ENCODE measurements around the gene NPC1. TPM values are rescaled to one million over a fixed set of nuclear protein-coding genes. Genes with fewer than 3 reads are reported as not detected.

The NPC1 gene
- total and polyA plus RNA-seq, 8 donors = 6.2 to 25.6 (median 11.0) TPM

GRCh38 chr18:23612434-23613090 lies 26.3 kb upstream of the NPC1 start:
- Histone ChIP-seq H3K27me3 (no peaks in the 10 kb centered on the region), H3K9me3 (no peaks in the 10 kb centered on the region), H3K36me3 (no peaks in the 10 kb centered on the region), H3K4me3 (no peak overlapping the region), H3K27ac (no peak overlapping the region), H3K4me1 (no peaks in the 10 kb centered on the region)
- DNase-seq = no peak
- TF ChIP-seq, protein P1, sequence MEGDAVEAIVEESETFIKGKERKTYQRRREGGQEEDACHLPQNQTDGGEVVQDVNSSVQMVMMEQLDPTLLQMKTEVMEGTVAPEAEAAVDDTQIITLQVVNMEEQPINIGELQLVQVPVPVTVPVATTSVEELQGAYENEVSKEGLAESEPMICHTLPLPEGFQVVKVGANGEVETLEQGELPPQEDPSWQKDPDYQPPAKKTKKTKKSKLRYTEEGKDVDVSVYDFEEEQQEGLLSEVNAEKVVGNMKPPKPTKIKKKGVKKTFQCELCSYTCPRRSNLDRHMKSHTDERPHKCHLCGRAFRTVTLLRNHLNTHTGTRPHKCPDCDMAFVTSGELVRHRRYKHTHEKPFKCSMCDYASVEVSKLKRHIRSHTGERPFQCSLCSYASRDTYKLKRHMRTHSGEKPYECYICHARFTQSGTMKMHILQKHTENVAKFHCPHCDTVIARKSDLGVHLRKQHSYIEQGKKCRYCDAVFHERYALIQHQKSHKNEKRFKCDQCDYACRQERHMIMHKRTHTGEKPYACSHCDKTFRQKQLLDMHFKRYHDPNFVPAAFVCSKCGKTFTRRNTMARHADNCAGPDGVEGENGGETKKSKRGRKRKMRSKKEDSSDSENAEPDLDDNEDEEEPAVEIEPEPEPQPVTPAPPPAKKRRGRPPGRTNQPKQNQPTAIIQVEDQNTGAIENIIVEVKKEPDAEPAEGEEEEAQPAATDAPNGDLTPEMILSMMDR (IDR thresholded peaks at IDR 0.05) = no peak
- 22 to 27% methylated on average over 8 of the region's 8 CpGs for WGBS, 2 donors
- intact Hi-C loops (cut with DNase I) = no loop called here
- peak in 3 of 4 donors; percentile 23 to 63 (median 51) for ATAC-seq
- no peak for FAIRE-seq

DNA sequence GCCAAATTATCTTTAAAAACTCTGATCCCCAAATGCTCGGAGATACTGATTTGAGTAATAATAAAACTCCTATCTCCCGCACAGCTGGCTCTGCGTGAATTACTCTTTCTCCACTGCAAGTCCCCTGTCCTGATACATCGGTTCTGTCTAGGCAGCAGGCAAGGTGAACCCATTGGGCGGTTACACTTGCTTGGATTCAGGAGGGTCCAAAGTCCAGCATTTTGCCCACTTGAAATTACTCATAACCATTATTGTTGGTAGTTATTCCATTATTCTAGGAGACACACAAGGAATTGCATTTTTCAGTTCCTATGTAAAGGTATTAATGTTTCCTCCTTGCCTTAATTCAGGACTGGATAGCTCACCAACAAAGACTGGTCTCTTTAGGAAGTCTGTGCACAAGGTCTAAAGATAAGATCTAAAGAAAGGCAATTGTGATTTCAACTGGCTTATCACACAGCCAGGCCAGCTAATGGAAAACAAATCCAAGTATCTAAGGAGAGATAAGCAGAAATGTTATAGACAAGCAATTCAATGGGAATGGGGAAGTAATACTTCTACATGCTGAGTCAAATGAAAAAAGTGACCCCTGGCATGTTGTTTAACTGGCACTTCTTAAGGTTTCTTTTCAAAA lies 23.2 kb upstream of the NPC1 start:
- WGBS, 2 donors = 93 to 96% methylated on average over 5 of the region's 5 CpGs
- DNase-seq (no peak), ATAC-seq (peak in 2 of 4 donors; percentile 34 to 65), FAIRE-seq (no peak)
- no peaks in the 10 kb centered on the region for H3K27me3 ChIP-seq
- no peaks in the 10 kb centered on the region for H3K36me3 ChIP-seq
- TF ChIP-seq, protein P1 (IDR thresholded peaks at IDR 0.05) = no peak
- no peaks in the 10 kb centered on the region for H3K9me3 ChIP-seq
- H3K4me1 ChIP-seq = no peaks in the 10 kb centered on the region
- intact Hi-C loops (cut with DNase I) = no loop called here
- H3K27ac ChIP-seq = no peak overlapping the region
- no peak overlapping the region for H3K4me3 ChIP-seq

- Histone ChIP-seq H3K27ac (no peak overlapping the region), H3K4me1 (no peaks in the 10 kb centered on the region), H3K27me3 (no peaks in the 10 kb centered on the region), H3K4me3 (no peak overlapping the region), H3K36me3 (no peaks in the 10 kb centered on the region), H3K9me3 (no peaks in the 10 kb centered on the region)
- FAIRE-seq (no peak), ATAC-seq (no peak), DNase-seq (no peak)
- intact Hi-C loops (cut with DNase I) = no loop called here
- TF ChIP-seq, protein P1 (IDR thresholded peaks at IDR 0.05) = no peak
- 84 to 91% methylated on average over 2 of the region's 2 CpGs for WGBS, 2 donors
Measured at GRCh38 chr18:23608211-23608610, 21.9 kb upstream of the NPC1 start.

- FAIRE-seq (no peak), DNase-seq (no peak), ATAC-seq (no peak)
- no peak overlapping the region for H3K27ac ChIP-seq
- H3K4me3 ChIP-seq = no peak overlapping the region
- TF ChIP-seq, protein P1 (IDR thresholded peaks at IDR 0.05) = no peak
- no peaks in the 10 kb centered on the region for H3K4me1 ChIP-seq
- no peaks in the 10 kb centered on the region for H3K9me3 ChIP-seq
- no peaks in the 10 kb centered on the region for H3K27me3 ChIP-seq
- intact Hi-C loops (cut with DNase I) = no loop called here
- H3K36me3 ChIP-seq = no peaks in the 10 kb centered on the region
Measured at GRCh38 chr18:23605941-23606340, 19.6 kb upstream of the NPC1 start.

GRCh38 chr18:23599809-23600208 lies 13.5 kb upstream of the NPC1 start:
- Histone ChIP-seq H3K36me3 (no peaks in the 10 kb centered on the region), H3K4me3 (no peak overlapping the region), H3K9me3 (no peaks in the 10 kb centered on the region), H3K27ac (no peak overlapping the region), H3K4me1 (no peaks in the 10 kb centered on the region), H3K27me3 (no peaks in the 10 kb centered on the region)
- intact Hi-C loops (cut with DNase I) = no loop called here
- ATAC-seq = no peak
- FAIRE-seq = no peak
- 57 to 74% methylated on average over 1 of the region's 1 CpG for WGBS, 2 donors
- TF ChIP-seq, protein P1 (IDR thresholded peaks at IDR 0.05) = no peak
- no peak for DNase-seq

Measured in pancreas (tissue), 10 donors.